Lower leg skin (tissue), 4 donors: ENCODE data around the gene PLEKHJ1. TPM values are rescaled to one million over a fixed set of nuclear protein-coding genes. Genes with fewer than 3 reads are reported as not detected.

Source experiments
- DNase-seq, 2 donors: peaks; one replicate each; pipeline ENCODE4 v3.0.0-alpha.2; 2019; ENCODE audit warnings: low spot score in 2 of 2
- H3K4me3 ChIP-seq: fragments of 200-600 bp; sonication (generic); 2 replicates; pipeline ENCODE4 v1.5.1; 2017; ENCODE audit warnings: mild to moderate bottlenecking, low read depth; ENCODE audit not compliant: poor library complexity, severe bottlenecking
- POLR2A ChIP-seq, 2 donors: fragments of 450-650 bp; IDR thresholded peaks; one replicate each; pipeline ENCODE4 v1.6.1; 2016 to 2017; ENCODE audit warnings: antibody characterized with exemption in 2 of 2, mild to moderate bottlenecking in 1 of 2, moderate library complexity in 1 of 2
- WGBS, 2 donors: methylation state at CpG; one replicate each; pipeline ENCODE4 v1.1.5; 2018; 5-methylcytosine and 5-hydroxymethylcytosine counted together
- intact Hi-C: fragments of 100-400 bp; cut with DNase I; formaldehyde crosslinking; loops from one replicate; pipeline ENCODE4 v1.15.0; 2023; ENCODE audit warnings: low total_unique reads
- microRNA counts, 2 donors: library from miRNA; unstranded; fragments of <30 nt; microRNA quantifications; one replicate each; lab custom pipeline; 2016
- microRNA-seq, 2 donors: library from miRNA; unstranded; fragments of <30 nt; microRNA quantifications; one replicate each; pipeline ENCODE4, GENCODE V29; 2016; ENCODE audit warnings: borderline replicate concordance in 2 of 2, borderline number of aligned reads in 1 of 2
- total RNA-seq, 4 donors: library from RNA; depleted of rRNA; stranded (reverse); fragments of >200 nt; gene quantifications; one replicate each; pipeline ENCODE4 v1.1.0, GENCODE V29; 2016
- TF ChIP-seq, protein P1 (sequence below), 3 donors: fragments of 450-650 bp; IDR thresholded peaks; one replicate each; pipeline ENCODE4 v1.5.1; 2016; ENCODE audit warnings: antibody characterized with exemption in 3 of 3, mild to moderate bottlenecking in 3 of 3, moderate library complexity in 2 of 3

PLEKHJ1 gene
- total RNA-seq, 4 donors from 2014 or later = 52.2 to 80.5 (median 70.0) TPM

DNA sequence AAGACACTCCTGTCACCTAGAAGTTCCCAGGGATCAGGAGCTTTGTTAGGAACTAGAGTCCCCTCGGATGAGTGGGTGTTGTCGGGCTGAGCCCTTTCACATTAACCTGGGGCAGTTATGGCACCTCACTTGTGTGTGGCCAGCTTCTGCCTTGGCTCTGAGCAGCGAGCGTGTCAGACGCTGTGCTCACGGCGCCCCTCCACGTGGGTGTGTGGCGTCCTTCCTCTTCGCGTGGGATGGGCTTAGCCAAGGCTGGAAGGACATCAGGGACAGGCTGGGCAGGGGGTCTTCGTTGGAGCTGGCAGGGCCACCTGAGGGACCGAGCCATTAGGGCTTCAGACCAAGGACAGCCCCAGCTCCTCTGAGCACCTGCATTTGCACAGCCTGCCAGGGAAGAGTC lies 49.0 kb downstream of the PLEKHJ1 start:
- intact Hi-C loops = no loop called here
- H3K4me3 ChIP-seq = no peak overlapping the region
- no peak for DNase-seq
- no peak for TF ChIP-seq POLR2A (IDR thresholded peaks at IDR 0.05)
- TF ChIP-seq, protein P1, sequence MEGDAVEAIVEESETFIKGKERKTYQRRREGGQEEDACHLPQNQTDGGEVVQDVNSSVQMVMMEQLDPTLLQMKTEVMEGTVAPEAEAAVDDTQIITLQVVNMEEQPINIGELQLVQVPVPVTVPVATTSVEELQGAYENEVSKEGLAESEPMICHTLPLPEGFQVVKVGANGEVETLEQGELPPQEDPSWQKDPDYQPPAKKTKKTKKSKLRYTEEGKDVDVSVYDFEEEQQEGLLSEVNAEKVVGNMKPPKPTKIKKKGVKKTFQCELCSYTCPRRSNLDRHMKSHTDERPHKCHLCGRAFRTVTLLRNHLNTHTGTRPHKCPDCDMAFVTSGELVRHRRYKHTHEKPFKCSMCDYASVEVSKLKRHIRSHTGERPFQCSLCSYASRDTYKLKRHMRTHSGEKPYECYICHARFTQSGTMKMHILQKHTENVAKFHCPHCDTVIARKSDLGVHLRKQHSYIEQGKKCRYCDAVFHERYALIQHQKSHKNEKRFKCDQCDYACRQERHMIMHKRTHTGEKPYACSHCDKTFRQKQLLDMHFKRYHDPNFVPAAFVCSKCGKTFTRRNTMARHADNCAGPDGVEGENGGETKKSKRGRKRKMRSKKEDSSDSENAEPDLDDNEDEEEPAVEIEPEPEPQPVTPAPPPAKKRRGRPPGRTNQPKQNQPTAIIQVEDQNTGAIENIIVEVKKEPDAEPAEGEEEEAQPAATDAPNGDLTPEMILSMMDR (IDR thresholded peaks at IDR 0.05) = no peak
- 81% methylated on average over 13 of the region's 13 CpGs for WGBS, 2 donors

DNA sequence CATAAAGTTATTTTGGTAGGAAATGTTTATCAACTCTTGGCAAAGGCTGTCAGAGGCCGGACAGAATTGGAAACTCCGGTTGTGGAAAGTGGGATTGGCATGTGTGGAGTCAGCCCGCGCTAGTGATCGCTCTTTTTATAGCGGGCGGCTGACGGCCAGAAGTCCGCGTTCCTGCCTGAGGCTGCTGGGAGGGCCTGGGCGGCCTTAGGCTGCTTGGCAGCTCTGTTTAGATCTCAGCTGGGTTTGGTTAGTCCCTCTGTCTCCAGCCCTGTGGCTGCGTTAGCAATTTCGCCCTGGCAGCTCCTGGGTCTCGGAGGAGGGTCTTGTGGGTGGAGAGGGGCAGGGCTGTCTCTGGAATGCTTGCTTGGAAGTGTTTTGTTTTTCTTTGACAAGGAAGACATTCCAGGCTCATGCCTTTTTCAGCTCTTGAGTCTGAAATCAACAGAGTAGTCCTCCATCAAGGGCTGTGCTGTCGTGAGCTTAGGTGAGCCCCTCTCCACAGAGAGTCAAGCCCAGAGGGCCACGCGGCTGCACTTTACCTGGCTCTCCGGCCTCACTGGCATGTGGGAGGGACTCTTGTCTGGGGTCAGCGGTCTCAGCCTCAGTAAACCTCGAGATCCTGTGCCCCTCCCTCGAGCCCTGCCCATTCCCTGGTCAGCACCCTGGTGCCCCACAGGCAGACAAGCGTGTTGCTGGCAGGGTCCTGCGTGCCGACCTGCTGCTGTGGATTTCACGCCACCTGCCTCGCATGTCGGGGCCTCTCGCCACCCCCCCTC lies 49.9 kb downstream of the PLEKHJ1 start:
- no peak overlapping the region for H3K4me3 ChIP-seq
- peak; percentile 86 to 96 for DNase-seq
- intact Hi-C loops = no loop called here
- TF ChIP-seq, protein P1 (IDR thresholded peaks at IDR 0.05) = no peak
- no peak for TF ChIP-seq POLR2A (IDR thresholded peaks at IDR 0.05)
- WGBS, 2 donors = 51 to 53% methylated on average over 28 of the region's 28 CpGs

DNA sequence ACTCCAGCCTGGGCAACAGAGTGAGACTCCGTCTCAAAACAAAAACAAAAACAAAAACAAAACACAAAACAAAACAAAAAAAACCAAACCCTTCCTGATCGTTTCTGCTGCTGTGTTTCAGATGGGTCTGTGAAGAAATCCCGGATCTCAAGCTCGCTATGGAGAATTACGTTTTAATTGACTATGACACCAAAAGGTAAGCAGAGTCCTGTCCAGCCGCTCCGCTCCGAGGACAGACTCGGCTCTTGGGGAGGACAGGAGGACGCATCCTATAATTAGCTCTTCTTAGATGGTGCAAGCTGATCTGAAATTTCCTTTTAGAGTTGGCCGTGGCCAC lies 50.4 kb downstream of the PLEKHJ1 start:
- intact Hi-C loops = no loop called here
- DNase-seq = no peak
- TF ChIP-seq POLR2A (IDR thresholded peaks at IDR 0.05) = no peak
- no peak overlapping the region for H3K4me3 ChIP-seq
- WGBS, 2 donors = 46 to 49% methylated on average over 11 of the region's 11 CpGs

DNA sequence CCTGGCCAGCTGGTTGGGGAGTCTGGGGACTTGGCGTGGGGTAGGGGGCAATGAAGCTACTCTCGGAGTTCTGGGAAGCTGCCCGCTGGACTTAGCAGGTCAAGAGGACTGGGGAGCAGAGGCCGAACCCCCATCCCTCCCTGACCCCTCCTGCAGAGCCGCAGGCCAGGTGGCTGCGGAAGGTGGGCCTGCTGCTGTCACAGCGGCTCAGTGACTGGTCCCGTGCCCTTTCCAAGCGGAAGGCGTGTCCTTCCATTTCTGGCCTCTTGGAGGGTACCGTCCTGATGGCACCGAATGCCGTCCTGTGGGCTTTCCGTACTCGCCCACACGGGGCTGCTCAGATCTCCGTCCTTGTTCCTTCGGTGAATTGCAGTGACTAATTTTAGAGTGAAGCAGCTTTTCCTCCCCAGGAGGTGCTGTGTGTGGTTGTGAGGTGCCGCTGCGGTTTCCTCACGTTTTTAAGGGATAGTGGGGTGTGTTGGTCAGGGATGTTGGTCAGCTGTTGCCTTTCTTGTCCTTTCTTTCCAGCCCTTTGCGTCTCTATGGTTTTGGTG lies 51.6 kb downstream of the PLEKHJ1 start:
- TF ChIP-seq, protein P1 (IDR thresholded peaks at IDR 0.05) = no peak
- TF ChIP-seq POLR2A (IDR thresholded peaks at IDR 0.05) = no peak
- intact Hi-C loops = no loop called here
- DNase-seq = no peak
- WGBS, 2 donors = 94% methylated on average over 22 of the region's 22 CpGs
- no peak overlapping the region for H3K4me3 ChIP-seq

MicroRNAs encoded within 50 kb of the gene (microRNA counts, 767-probe panel; counts per million panel counts)
- 0 to 358 counts per million in 2 donors for microRNA hsa-miR-1227 (lab: Ali Mortazavi, UCI)

Small RNAs within 50 kb of the gene (microRNA-seq; reads per million reads assigned to microRNA genes)
- gene MIR1227 (0.57 to 4.8 reads per million in 2 donors), gene MIR4321 (0 reads per million in 2 donors)

Other genes with a start within 250 kb of the PLEKHJ1 start
- 10 to 100 TPM; 85.0 to 99.3 (median 94.9) TPM for gene BTBD2, start 220.6 kb downstream of the PLEKHJ1 start, total RNA-seq
- gene MKNK2, start 185.1 kb downstream of the PLEKHJ1 start, total RNA-seq = 100 to 1,000 TPM; 224 to 367 (median 251) TPM
- 10 to 100 TPM; 26.4 to 46.0 (median 34.5) TPM for gene MOB3A, start 140.0 kb downstream of the PLEKHJ1 start, total RNA-seq
- 1 to 10 TPM in 3 of 4 donors, under 1 TPM in 1; 0.25 to 8.8 (median 4.3) TPM for gene IZUMO4, start 139.4 kb downstream of the PLEKHJ1 start, total RNA-seq
- 10 to 100 TPM; 46.5 to 84.7 (median 71.8) TPM for gene AP3D1, start 84.8 kb downstream of the PLEKHJ1 start, total RNA-seq
- 10 to 100 TPM; 17.5 to 31.3 (median 20.7) TPM for gene DOT1L, start 72.4 kb downstream of the PLEKHJ1 start, total RNA-seq
- 10 to 100 TPM; 35.6 to 85.6 (median 47.8) TPM for gene SF3A2, start 495 bp upstream of the PLEKHJ1 start, total RNA-seq
- gene AMH, start 13.0 kb upstream of the PLEKHJ1 start, total RNA-seq = 1 to 10 TPM in 3 of 4 donors, under 1 TPM in 1; 0.13 to 1.3 (median 1.2) TPM
- gene JSRP1, start 20.1 kb upstream of the PLEKHJ1 start, total RNA-seq = not detected
- gene PEAK3, start 45.8 kb upstream of the PLEKHJ1 start, total RNA-seq = under 1 TPM; 0.30 to 0.97 (median 0.76) TPM
- under 1 TPM in 1 of 4 donors, not detected in 3; 0.26 TPM for gene LINGO3, start 71.8 kb upstream of the PLEKHJ1 start, total RNA-seq
- gene LSM7, start 92.3 kb upstream of the PLEKHJ1 start, total RNA-seq = 100 to 1,000 TPM in 2 of 4 donors, 10 to 100 TPM in 2; 57.2 to 140 (median 94.9) TPM
- gene SPPL2B, start 92.4 kb upstream of the PLEKHJ1 start, total RNA-seq = 10 to 100 TPM; 36.1 to 84.7 (median 51.0) TPM
- gene TMPRSS9, start 123.9 kb upstream of the PLEKHJ1 start, total RNA-seq = not detected
- gene TIMM13, start 191.3 kb upstream of the PLEKHJ1 start, total RNA-seq = 10 to 100 TPM; 34.2 to 52.8 (median 44.9) TPM
- gene LMNB2, start 220.6 kb upstream of the PLEKHJ1 start, total RNA-seq = 10 to 100 TPM; 14.4 to 41.8 (median 34.7) TPM
- gene GADD45B, start 239.8 kb upstream of the PLEKHJ1 start, total RNA-seq = 100 to 1,000 TPM in 2 of 4 donors, 10 to 100 TPM in 2; 74.0 to 205 (median 106) TPM